Naive thymus-derived CD4-positive, alpha-beta T cell (primary cell): ENCODE measurements around the gene VWA5B1. TPM values are rescaled to one million over a fixed set of nuclear protein-coding genes. Genes with fewer than 3 reads are reported as not detected.

Experiments used
- ATAC-seq: fragments of 150-1000 bp; cut with Tn5 transposase; 2 replicates; pipeline ENCODE4 v1.10.0; 2021; ENCODE audit warnings: mild to moderate bottlenecking, moderate library complexity
- CTCF ChIA-PET: fragments of 350-600 bp; sonication (Branson Sonifier 250); formaldehyde crosslinking; loops from one replicate; lab custom pipeline; 2021; ENCODE audit warnings: antibody characterized with exemption; lab: Charles Lee
- POLR2A ChIA-PET: fragments of 350-600 bp; sonication (Branson Sonifier 250); formaldehyde crosslinking; loops from one replicate; lab custom pipeline; 2021; ENCODE audit warnings: antibody characterized with exemption, inconsistent platforms; lab: Charles Lee
- DNase-seq, 9 donors: peaks; one replicate each; pipeline versions ENCODE4 v3.0.0 to v3.0.0-alpha.2; 2020 to 2022; ENCODE audit warnings: mixed read lengths in 1 of 9
- H3K27ac ChIP-seq: one replicate; pipeline ENCODE4 v1.7.0; 2013; ENCODE audit warnings: mild to moderate bottlenecking, low read depth, low read length, moderate library complexity
- H3K27me3 ChIP-seq, 2 donors: one replicate each; pipeline ENCODE4 v1.7.0; 2013; ENCODE audit warnings: low read length in 2 of 2, mild to moderate bottlenecking in 2 of 2, moderate library complexity in 2 of 2; ENCODE audit not compliant: control insufficient read depth in 2 of 2, insufficient read depth in 2 of 2
- H3K36me3 ChIP-seq, 3 experiments: 1 replicate in 2 of 3; 2 replicates in 1 of 3; pipeline ENCODE4 v1.7.0; 2013; ENCODE audit warnings: low read length in 3 of 3, mild to moderate bottlenecking in 3 of 3, moderate library complexity in 1 of 3; ENCODE audit not compliant: insufficient read depth in 3 of 3, control insufficient read depth in 2 of 3
- H3K4me1 ChIP-seq, 2 donors: one replicate each; pipeline ENCODE4 v1.7.0; 2013; ENCODE audit warnings: low read length in 2 of 2, mild to moderate bottlenecking in 2 of 2, moderate library complexity in 1 of 2; ENCODE audit not compliant: control insufficient read depth in 2 of 2, insufficient read depth in 2 of 2
- H3K4me3 ChIP-seq: 2 replicates; pipeline ENCODE4 v1.7.0; 2013; ENCODE audit warnings: mild to moderate bottlenecking, low read length
- H3K9me3 ChIP-seq, 3 experiments: 1 replicate in 2 of 3; 2 replicates in 1 of 3; pipeline ENCODE4 v1.7.0; 2013; ENCODE audit warnings: low read length in 3 of 3; ENCODE audit not compliant: control insufficient read depth in 2 of 3
- H3K27ac Mint-ChIP-seq, 9 donors: one replicate each; pipeline ENCODE4 v1.8.0; 2020 to 2022; ENCODE audit warnings: mixed read lengths in 9 of 9, mild to moderate bottlenecking in 8 of 9, moderate library complexity in 5 of 9, inconsistent platforms in 2 of 9
- H3K27me3 Mint-ChIP-seq, 5 donors: one replicate each; pipeline ENCODE4 v1.8.0; 2021 to 2022; ENCODE audit warnings: mixed read lengths in 5 of 5, mild to moderate bottlenecking in 1 of 5
- H3K36me3 Mint-ChIP-seq, 5 donors: one replicate each; pipeline ENCODE4 v1.8.0; 2020 to 2022; ENCODE audit warnings: mixed read lengths in 5 of 5, mild to moderate bottlenecking in 3 of 5, inconsistent platforms in 1 of 5
- H3K4me1 Mint-ChIP-seq, 7 donors: one replicate each; pipeline ENCODE4 v1.8.0; 2020 to 2022; ENCODE audit warnings: mixed read lengths in 7 of 7, mild to moderate bottlenecking in 3 of 7, inconsistent platforms in 1 of 7
- H3K4me3 Mint-ChIP-seq, 10 donors: one replicate each; pipeline ENCODE4 v1.8.0; 2020 to 2022; ENCODE audit warnings: mild to moderate bottlenecking in 10 of 10, mixed read lengths in 10 of 10, moderate library complexity in 6 of 10, inconsistent platforms in 2 of 10
- H3K9me3 Mint-ChIP-seq, 11 donors: one replicate each; pipeline ENCODE4 v1.8.0; 2020 to 2022; ENCODE audit warnings: mixed read lengths in 11 of 11, mild to moderate bottlenecking in 4 of 11, inconsistent platforms in 1 of 11, moderate library complexity in 1 of 11
- intact Hi-C, 2 donors: fragments of 100-400 bp; cut with micrococcal nuclease; formaldehyde crosslinking; loops; one replicate each; pipeline ENCODE4 v1.15.1; 2023
- polyA plus RNA-seq, 2 donors: library from polyadenylated mRNA; unstranded; fragments of 300-500 nt; fragmentation: Illumina TruSeq; gene quantifications; one replicate each; pipeline ENCODE4 v1.2.3, GENCODE V29; 2021
- total RNA-seq, 6 experiments: library from RNA in 5 of 6; stranded (reverse) in 5 of 6; gene quantifications; 1 replicate in 5 of 6; 2 replicates in 1 of 6; pipeline ENCODE4 v1.2.3 and lab custom pipeline; 2021 to 2026

VWA5B1 gene
- total and polyA plus RNA-seq, 7 experiments from 2014 or later, result 0.05 to 0.46 (median 0.08) TPM; not detected in 2

GRCh38 chr1:20302108-20302471 lies 11.4 kb downstream of the VWA5B1 start:
- Histone ChIP-seq H3K27me3 (no peaks in the 10 kb centered on the region), H3K4me1 (no peaks in the 10 kb centered on the region), H3K27ac (no peak overlapping the region), H3K9me3 (no peaks in the 10 kb centered on the region), H3K36me3 (no peaks in the 10 kb centered on the region), H3K4me3 (no peak overlapping the region)
- no peak overlapping the region for H3K4me3 Mint-ChIP-seq
- H3K27ac Mint-ChIP-seq, result no peak overlapping the region
- no peaks in the 10 kb centered on the region for H3K4me1 Mint-ChIP-seq
- no peak for DNase-seq
- ChIA-PET POLR2A (no interaction called here), CTCF (interaction anchor here (0.6 kb wide), 1 partner anchor 185 kb away, joined by 3 read pairs; no protein-coding TSS in a partner anchor)
- peaks cover 0 to 14% (median 0%) of the 10 kb centered on the region in 5 donors for H3K27me3 Mint-ChIP-seq
- H3K36me3 Mint-ChIP-seq, result no peaks in the 10 kb centered on the region
- no peaks in the 10 kb centered on the region for H3K9me3 Mint-ChIP-seq
- ATAC-seq, result no peak
- intact Hi-C loops, result no loop called here

- Mint-ChIP-seq H3K27me3 (peaks cover 0 to 11% (median 0%) of the 10 kb centered on the region in 5 donors), H3K4me3 (no peak overlapping the region), H3K36me3 (no peaks in the 10 kb centered on the region), H3K27ac (no peak overlapping the region), H3K9me3 (peaks cover 0 to 1% (median 0%) of the 10 kb centered on the region in 11 donors), H3K4me1 (peaks cover 0 to 5% (median 0%) of the 10 kb centered on the region in 7 donors)
- DNase-seq (no peak), ATAC-seq (no peak)
- ChIA-PET CTCF (no interaction called here), POLR2A (no interaction called here)
- Histone ChIP-seq H3K4me1 (no peaks in the 10 kb centered on the region), H3K9me3 (no peaks in the 10 kb centered on the region), H3K27me3 (no peaks in the 10 kb centered on the region), H3K4me3 (no peak overlapping the region), H3K27ac (no peak overlapping the region), H3K36me3 (no peaks in the 10 kb centered on the region)
- intact Hi-C loops, result no loop called here
These were observed 16.4 kb downstream of the VWA5B1 start for GRCh38 chr1:20307026-20307425.

- peaks cover 0 to 5% (median 0%) of the 10 kb centered on the region in 7 donors for H3K4me1 Mint-ChIP-seq
- intact Hi-C loops, result no loop called here
- no peak overlapping the region for H3K27ac Mint-ChIP-seq
- DNase-seq (no peak), ATAC-seq (no peak)
- ChIA-PET POLR2A (no interaction called here), CTCF (no interaction called here)
- Histone ChIP-seq H3K36me3 (no peaks in the 10 kb centered on the region), H3K4me1 (no peaks in the 10 kb centered on the region), H3K4me3 (no peak overlapping the region), H3K27me3 (no peaks in the 10 kb centered on the region), H3K9me3 (no peaks in the 10 kb centered on the region), H3K27ac (no peak overlapping the region)
- H3K4me3 Mint-ChIP-seq, result no peak overlapping the region
- no peaks in the 10 kb centered on the region for H3K36me3 Mint-ChIP-seq
- H3K27me3 Mint-ChIP-seq, result peaks cover 0 to 8% (median 0%) of the 10 kb centered on the region in 5 donors
- peaks cover 0 to 1% (median 0%) of the 10 kb centered on the region in 11 donors for H3K9me3 Mint-ChIP-seq
These were observed 17.9 kb downstream of the VWA5B1 start for GRCh38 chr1:20308569-20308968.

GRCh38 chr1:20311289-20311688 lies 20.6 kb downstream of the VWA5B1 start:
- CTCF ChIA-PET, result no interaction called here
- Histone ChIP-seq H3K4me3 (no peak overlapping the region), H3K4me1 (no peaks in the 10 kb centered on the region), H3K36me3 (no peaks in the 10 kb centered on the region), H3K27ac (no peak overlapping the region), H3K9me3 (no peaks in the 10 kb centered on the region), H3K27me3 (no peaks in the 10 kb centered on the region)
- ATAC-seq, result no peak
- POLR2A ChIA-PET, result no interaction called here
- intact Hi-C loops, result no loop called here
- no peak for DNase-seq
- Mint-ChIP-seq H3K27ac (no peak overlapping the region), H3K27me3 (peaks cover 0 to 8% (median 0%) of the 10 kb centered on the region in 5 donors), H3K4me1 (peaks cover 0 to 5% (median 0%) of the 10 kb centered on the region in 7 donors), H3K36me3 (peaks cover 0 to 5% (median 0%) of the 10 kb centered on the region in 5 donors), H3K9me3 (peaks cover 0 to 3% (median 0%) of the 10 kb centered on the region in 11 donors), H3K4me3 (no peak overlapping the region)

GRCh38 chr1:20312310-20312709 lies 21.6 kb downstream of the VWA5B1 start:
- ATAC-seq, result no peak
- intact Hi-C loops, result no loop called here
- H3K27ac ChIP-seq, result no peak overlapping the region
- no peaks in the 10 kb centered on the region for H3K27me3 ChIP-seq
- peaks cover 0 to 5% (median 0%) of the 10 kb centered on the region in 7 donors for H3K4me1 Mint-ChIP-seq
- DNase-seq, result no peak
- ChIA-PET CTCF (no interaction called here), POLR2A (no interaction called here)
- peaks cover 0 to 5% (median 0%) of the 10 kb centered on the region in 5 donors for H3K36me3 Mint-ChIP-seq
- H3K9me3 Mint-ChIP-seq, result peaks cover 0 to 3% (median 0%) of the 10 kb centered on the region in 11 donors
- H3K27me3 Mint-ChIP-seq, result peaks cover 0 to 8% (median 0%) of the 10 kb centered on the region in 5 donors
- H3K36me3 ChIP-seq, result no peaks in the 10 kb centered on the region
- H3K27ac Mint-ChIP-seq, result no peak overlapping the region
- no peak overlapping the region for H3K4me3 ChIP-seq
- H3K4me1 ChIP-seq, result no peaks in the 10 kb centered on the region
- H3K4me3 Mint-ChIP-seq, result no peak overlapping the region
- no peaks in the 10 kb centered on the region for H3K9me3 ChIP-seq

- Mint-ChIP-seq H3K9me3 (peaks cover 0 to 3% (median 0%) of the 10 kb centered on the region in 11 donors), H3K4me1 (peaks cover 0 to 5% (median 0%) of the 10 kb centered on the region in 7 donors), H3K27me3 (peaks cover 0 to 8% (median 0%) of the 10 kb centered on the region in 5 donors), H3K36me3 (peaks cover 0 to 5% (median 0%) of the 10 kb centered on the region in 5 donors), H3K27ac (no peak overlapping the region), H3K4me3 (no peak overlapping the region)
- no peak overlapping the region for H3K4me3 ChIP-seq
- no peak for ATAC-seq
- H3K27ac ChIP-seq, result no peak overlapping the region
- DNase-seq, result no peak
- intact Hi-C loops, result no loop called here
- H3K4me1 ChIP-seq, result no peaks in the 10 kb centered on the region
- POLR2A ChIA-PET, result interaction anchor here (0.7 kb wide), 1 partner anchor 77 kb away, joined by 3 read pairs; no protein-coding TSS in a partner anchor
- CTCF ChIA-PET, result no interaction called here
- H3K36me3 ChIP-seq, result no peaks in the 10 kb centered on the region
- no peaks in the 10 kb centered on the region for H3K9me3 ChIP-seq
- no peaks in the 10 kb centered on the region for H3K27me3 ChIP-seq
These were observed 22.1 kb downstream of the VWA5B1 start for GRCh38 chr1:20312818-20313217.

- peaks cover 0 to 10% of the 10 kb centered on the region in 2 donors for H3K4me1 ChIP-seq
- peaks cover 0 to 1% (median 0%) of the 10 kb centered on the region in 11 donors for H3K9me3 Mint-ChIP-seq
- H3K27me3 ChIP-seq, result no peaks in the 10 kb centered on the region
- ATAC-seq, result no peak
- H3K4me1 Mint-ChIP-seq, result peaks cover 9 to 21% (median 20%) of the 10 kb centered on the region in 7 donors
- H3K36me3 Mint-ChIP-seq, result peaks cover 0 to 5% (median 0%) of the 10 kb centered on the region in 5 donors
- DNase-seq, result no peak
- H3K9me3 ChIP-seq, result no peaks in the 10 kb centered on the region
- ChIA-PET POLR2A (no interaction called here), CTCF (interaction anchor here (0.6 kb wide), 1 partner anchor 104 kb away, joined by 3 read pairs; no protein-coding TSS in a partner anchor)
- H3K27me3 Mint-ChIP-seq, result peaks cover 0 to 17% (median 0%) of the 10 kb centered on the region in 5 donors
- intact Hi-C loops, result no loop called here
- H3K4me3 Mint-ChIP-seq, result no peak overlapping the region
- no peak overlapping the region for H3K27ac ChIP-seq
- no peak overlapping the region for H3K4me3 ChIP-seq
- no peak overlapping the region for H3K27ac Mint-ChIP-seq
- no peaks in the 10 kb centered on the region for H3K36me3 ChIP-seq
These were observed 26.8 kb downstream of the VWA5B1 start for GRCh38 chr1:20317471-20317870.
